Colonic mucosa (tissue), 4 donors: ENCODE results near the gene MS4A10. TPM values are rescaled to one million over a fixed set of nuclear protein-coding genes. Genes with fewer than 3 reads are reported as not detected.

Experiments used
- DNase-seq: peaks from one replicate; pipeline ENCODE4 v3.0.0-alpha.2; 2020
- H3K27ac ChIP-seq: fragments of 200-600 bp; one replicate; pipeline ENCODE4 v1.8.0; 2021
- H3K27me3 ChIP-seq: fragments of 200-600 bp; one replicate; pipeline ENCODE4 v1.8.0; 2021
- H3K36me3 ChIP-seq: fragments of 200-600 bp; one replicate; pipeline ENCODE4 v1.8.0; 2021
- H3K4me1 ChIP-seq: fragments of 200-600 bp; one replicate; pipeline ENCODE4 v1.8.0; 2021; ENCODE audit warnings: mild to moderate bottlenecking
- H3K4me3 ChIP-seq: fragments of 200-600 bp; one replicate; pipeline ENCODE4 v1.8.0; 2021
- H3K9ac ChIP-seq, 2 donors: one replicate each; pipeline ENCODE4 v1.7.0; 2013; ENCODE audit warnings: control low read depth in 2 of 2, low read depth in 2 of 2, low read length in 2 of 2
- H3K9me3 ChIP-seq: fragments of 200-600 bp; one replicate; pipeline ENCODE4 v1.8.0; 2021
- intact Hi-C: fragments of 100-400 bp; cut with DNase I; formaldehyde crosslinking; loops from one replicate; pipeline ENCODE4 v1.14.1; 2022
- total RNA-seq, 2 donors: library from RNA; stranded (reverse); fragmentation: NEBNext Ultra II Directional in 1 of 2; extraction: Animal tissue kit (Norgen Biotek cat#: 25700) in 1 of 2; gene quantifications; one replicate each; pipeline ENCODE4 v1.2.1, GENCODE V29; 2021
- TF ChIP-seq, protein P1 (sequence below): fragments of 200-600 bp; IDR thresholded peaks from one replicate; pipeline ENCODE4 v1.8.0; 2022; ENCODE audit warnings: antibody characterized with exemption, mild to moderate bottlenecking
- donor health status: healthy.
- donor health status: DM: no; HTN: no; CAD: no.
- donor health status: DM: no; HTN: no; CAD: no.

Gene MS4A10
- total RNA-seq, 2 donors from 2014 or later = 0.10 to 0.66 TPM

DNA sequence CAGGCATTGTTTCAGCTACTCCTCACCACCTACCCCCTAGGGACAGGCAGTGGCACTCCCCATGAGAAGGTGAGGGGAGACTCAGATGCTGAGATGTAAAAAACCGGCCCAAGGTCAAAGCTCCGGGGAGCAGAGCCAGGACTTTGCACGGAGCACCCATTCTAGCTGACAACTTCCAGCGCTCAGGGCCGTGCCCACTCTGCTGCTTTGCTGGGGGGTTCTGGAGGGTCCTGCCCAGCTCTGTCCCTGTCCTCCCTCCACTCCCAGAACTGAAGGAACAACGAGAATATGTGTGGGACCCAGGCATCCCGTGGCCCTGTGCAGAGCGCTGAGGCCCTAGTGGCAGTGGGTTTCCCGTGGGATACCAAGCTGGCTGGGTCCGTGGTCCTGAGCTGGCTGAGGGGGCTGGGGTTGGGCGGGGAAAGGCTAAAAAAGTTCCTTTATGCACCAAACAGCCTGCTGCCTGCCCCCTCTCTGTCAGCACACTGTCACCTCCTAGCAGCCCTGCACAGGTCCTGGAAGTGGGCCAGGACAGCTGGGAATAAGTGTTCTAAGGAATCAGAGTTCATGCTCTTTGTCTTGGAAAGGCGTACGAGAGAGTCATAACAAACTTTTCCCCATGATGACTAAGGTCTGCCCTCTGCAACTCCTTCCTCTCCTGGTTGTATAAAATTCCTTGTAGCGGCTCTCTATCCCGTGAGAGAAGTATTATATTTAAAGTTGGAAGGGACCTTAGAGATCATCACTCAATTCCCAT is 1.9 kb downstream of the MS4A10 start:
- Histone ChIP-seq H3K4me3 (no peak overlapping the region), H3K9me3 (no peaks in the 10 kb centered on the region), H3K27ac (no peak overlapping the region), H3K27me3 (no peaks in the 10 kb centered on the region), H3K9ac (no peak overlapping the region), H3K36me3 (no peaks in the 10 kb centered on the region), H3K4me1 (no peaks in the 10 kb centered on the region)
- intact Hi-C loops = no loop called here
- TF ChIP-seq, protein P1, sequence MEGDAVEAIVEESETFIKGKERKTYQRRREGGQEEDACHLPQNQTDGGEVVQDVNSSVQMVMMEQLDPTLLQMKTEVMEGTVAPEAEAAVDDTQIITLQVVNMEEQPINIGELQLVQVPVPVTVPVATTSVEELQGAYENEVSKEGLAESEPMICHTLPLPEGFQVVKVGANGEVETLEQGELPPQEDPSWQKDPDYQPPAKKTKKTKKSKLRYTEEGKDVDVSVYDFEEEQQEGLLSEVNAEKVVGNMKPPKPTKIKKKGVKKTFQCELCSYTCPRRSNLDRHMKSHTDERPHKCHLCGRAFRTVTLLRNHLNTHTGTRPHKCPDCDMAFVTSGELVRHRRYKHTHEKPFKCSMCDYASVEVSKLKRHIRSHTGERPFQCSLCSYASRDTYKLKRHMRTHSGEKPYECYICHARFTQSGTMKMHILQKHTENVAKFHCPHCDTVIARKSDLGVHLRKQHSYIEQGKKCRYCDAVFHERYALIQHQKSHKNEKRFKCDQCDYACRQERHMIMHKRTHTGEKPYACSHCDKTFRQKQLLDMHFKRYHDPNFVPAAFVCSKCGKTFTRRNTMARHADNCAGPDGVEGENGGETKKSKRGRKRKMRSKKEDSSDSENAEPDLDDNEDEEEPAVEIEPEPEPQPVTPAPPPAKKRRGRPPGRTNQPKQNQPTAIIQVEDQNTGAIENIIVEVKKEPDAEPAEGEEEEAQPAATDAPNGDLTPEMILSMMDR = no peak
- DNase-seq = peak; percentile 45

GRCh38 chr11:60788401-60789125 is 3.4 kb downstream of the MS4A10 start:
- intact Hi-C loops = no loop called here
- Histone ChIP-seq H3K27ac (no peak overlapping the region), H3K4me3 (no peak overlapping the region), H3K27me3 (no peaks in the 10 kb centered on the region), H3K9ac (no peak overlapping the region), H3K4me1 (no peaks in the 10 kb centered on the region), H3K9me3 (no peaks in the 10 kb centered on the region), H3K36me3 (no peaks in the 10 kb centered on the region)
- TF ChIP-seq, protein P1 = no peak
- no peak for DNase-seq

DNA sequence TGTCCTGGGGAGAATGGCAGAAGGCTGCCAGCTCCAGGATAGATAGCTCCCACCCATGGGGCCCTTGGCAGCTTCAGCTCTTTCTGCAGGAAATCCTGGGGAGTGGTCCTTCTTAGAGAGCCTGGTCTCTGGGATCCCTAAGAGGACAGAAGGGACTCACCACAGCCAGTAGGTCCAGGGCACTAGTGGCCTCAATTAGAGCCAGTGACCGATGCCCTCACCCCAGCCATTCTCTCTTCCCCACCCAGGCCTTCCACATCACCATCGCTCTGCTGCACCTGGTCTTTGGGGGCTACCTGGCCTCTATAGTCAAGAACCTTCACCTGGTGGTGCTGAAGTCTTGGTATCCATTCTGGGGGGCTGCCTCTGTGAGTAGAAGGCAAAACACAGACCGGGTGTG is 5.6 kb downstream of the MS4A10 start:
- Histone ChIP-seq H3K9me3 (no peaks in the 10 kb centered on the region), H3K27ac (no peak overlapping the region), H3K27me3 (no peaks in the 10 kb centered on the region), H3K4me1 (no peaks in the 10 kb centered on the region), H3K9ac (no peak overlapping the region), H3K4me3 (no peak overlapping the region), H3K36me3 (no peaks in the 10 kb centered on the region)
- intact Hi-C loops = no loop called here
- no peak for DNase-seq
- TF ChIP-seq, protein P1 = no peak

GRCh38 chr11:60791153-60791933 is 6.2 kb downstream of the MS4A10 start:
- Histone ChIP-seq H3K4me3 (no peak overlapping the region), H3K27me3 (no peaks in the 10 kb centered on the region), H3K27ac (no peak overlapping the region), H3K9me3 (no peaks in the 10 kb centered on the region), H3K4me1 (no peaks in the 10 kb centered on the region), H3K36me3 (no peaks in the 10 kb centered on the region), H3K9ac (no peak overlapping the region)
- no peak for DNase-seq
- TF ChIP-seq, protein P1 = no peak
- intact Hi-C loops = no loop called here

DNA sequence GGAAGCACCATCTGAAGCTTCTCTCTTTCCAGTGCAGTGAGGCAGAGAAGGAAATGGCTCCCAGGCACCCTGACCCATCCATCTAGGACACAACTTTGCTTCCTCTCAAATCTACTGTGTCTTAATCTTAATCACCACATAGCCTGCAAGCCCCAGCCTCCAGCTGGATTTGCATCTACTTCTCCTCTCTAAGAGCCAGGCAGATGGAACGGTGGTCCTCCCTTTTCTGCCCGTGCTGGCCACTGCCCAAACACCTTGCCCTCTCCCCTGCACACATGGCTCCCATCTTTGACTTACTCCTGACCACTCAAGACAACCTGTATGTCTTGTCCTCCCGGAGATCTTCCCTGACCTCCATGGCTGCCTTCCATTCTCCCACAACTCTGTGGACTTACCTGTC is 7.4 kb downstream of the MS4A10 start:
- no peaks in the 10 kb centered on the region for H3K36me3 ChIP-seq
- TF ChIP-seq, protein P1 = no peak
- H3K9ac ChIP-seq = no peak overlapping the region
- no peak for DNase-seq
- intact Hi-C loops = no loop called here
- no peaks in the 10 kb centered on the region for H3K27me3 ChIP-seq
- H3K27ac ChIP-seq = no peak overlapping the region
- no peaks in the 10 kb centered on the region for H3K4me1 ChIP-seq
- H3K9me3 ChIP-seq = no peaks in the 10 kb centered on the region
- no peak overlapping the region for H3K4me3 ChIP-seq
